HepG2 (cell line): Measurements from ENCODE around the gene COG4. TPM values are rescaled to one million over a fixed set of nuclear protein-coding genes. Genes with fewer than 3 reads are reported as not detected.

Experiments
- KLF11 ChIP-seq: IDR thresholded peaks from 2 replicates; pipeline ENCODE4 v1.6.1; 2016; ENCODE audit warnings: missing compliant biosample characterization
- KLF9 ChIP-seq: IDR thresholded peaks from 2 replicates; pipeline ENCODE4 v1.6.1; 2016; ENCODE audit warnings: low read depth
- MAFF ChIP-seq: IDR thresholded peaks from 2 replicates; pipeline ENCODE4 v1.6.1; 2011; ENCODE audit warnings: low read depth, low read length, improper control_type of control experiment
- MAZ ChIP-seq, 2 experiments: sonication (generic) in 1 of 2; formaldehyde crosslinking in 1 of 2; IDR thresholded peaks; 2 replicates each; pipeline versions ENCODE4 v1.5.0 to v1.6.1; 2012 to 2020; ENCODE audit warnings: low read depth in 2 of 2, mild to moderate bottlenecking in 2 of 2, borderline replicate concordance in 1 of 2, improper control_type of control experiment in 1 of 2, low read length in 1 of 2, missing genetic modification reagents in 1 of 2, moderate library complexity in 1 of 2
- MIXL1 ChIP-seq: IDR thresholded peaks from 2 replicates; pipeline ENCODE4 v1.6.1; 2016
- POLR2G ChIP-seq: fragments of 200-400 bp; formaldehyde crosslinking; IDR thresholded peaks from 2 replicates; pipeline ENCODE4 v1.6.1; 2018; ENCODE audit warnings: mild to moderate bottlenecking, low read depth, low read length, moderate library complexity
- SRSF4 ChIP-seq: fragments of 200-400 bp; formaldehyde crosslinking; IDR thresholded peaks from one replicate; pipeline ENCODE4 v1.6.1; 2018; ENCODE audit warnings: mild to moderate bottlenecking, low read depth, low read length, moderate library complexity; ENCODE audit not compliant: poor library complexity, severe bottlenecking
- TEAD2 ChIP-seq: sonication (generic); formaldehyde crosslinking; IDR thresholded peaks from 2 replicates; pipeline ENCODE4 v1.9.0; 2021; ENCODE audit warnings: missing genetic modification reagents
- TOE1 ChIP-seq: sonication (generic); formaldehyde crosslinking; IDR thresholded peaks from 2 replicates; pipeline ENCODE4 v1.4.0; 2020; ENCODE audit warnings: mild to moderate bottlenecking, missing genetic modification reagents
- ZNF326 ChIP-seq: sonication (generic); formaldehyde crosslinking; IDR thresholded peaks from 2 replicates; pipeline ENCODE4 v1.4.0; 2020; ENCODE audit warnings: missing genetic modification reagents, borderline replicate concordance
- ZNF83 ChIP-seq: sonication (generic); formaldehyde crosslinking; IDR thresholded peaks from 2 replicates; pipeline ENCODE4 v1.4.0; 2020; ENCODE audit warnings: missing genetic modification reagents, mild to moderate bottlenecking, borderline replicate concordance
- polyA plus RNA-seq, 8 experiments: library from polyadenylated mRNA; depleted of rRNA in 3 of 8; stranded (reverse) in 7 of 8; unstranded in 1 of 8; fragments of >200 nt; fragmentation: Illumina TruSeq in 4 of 8; extraction: Trizol in 4 of 8; gene quantifications; 2 replicates each; pipeline versions ENCODE4 v1.2.1 to v1.2.3, GENCODE V29; 2011 to 2016; ENCODE audit warnings: low read depth in 4 of 8, missing spikeins in 1 of 8, mixed read lengths in 1 of 8; ENCODE audit not compliant: insufficient read depth in 1 of 8
- total RNA-seq, 5 experiments: library from RNA; depleted of rRNA; stranded (reverse); fragments of >200 nt; fragmentation: Illumina TruSeq; extraction: Trizol; gene quantifications; 2 replicates each; pipeline ENCODE4 v1.2.3, GENCODE V29; 2016; ENCODE audit warnings: low read depth in 1 of 5
- TF ChIP-seq, protein P1 (sequence below), 2 experiments: sonication (generic) in 1 of 2; formaldehyde crosslinking in 1 of 2; IDR thresholded peaks; 2 replicates each; pipeline versions ENCODE4 v1.5.1 to v1.6.1; 2011 to 2020; ENCODE audit warnings: borderline replicate concordance in 1 of 2, low read depth in 1 of 2, low read length in 1 of 2, mild to moderate bottlenecking in 1 of 2, missing genetic modification reagents in 1 of 2, moderate library complexity in 1 of 2
- TF ChIP-seq, protein P2 (sequence below): fragments of 450-650 bp; IDR thresholded peaks from 2 replicates; pipeline ENCODE4 v1.6.1; 2017
- TF ChIP-seq, protein P3 (sequence below): sonication (generic); formaldehyde crosslinking; IDR thresholded peaks from 2 replicates; pipeline ENCODE4 v1.5.0; 2020; ENCODE audit warnings: missing genetic modification reagents, mild to moderate bottlenecking, borderline replicate concordance
- TF ChIP-seq, protein P4 (sequence below): sonication (generic); formaldehyde crosslinking; IDR thresholded peaks from 2 replicates; pipeline ENCODE4 v1.4.0; 2020; ENCODE audit warnings: mild to moderate bottlenecking, missing genetic modification reagents

The COG4 gene
- total and polyA plus RNA-seq, 2 of the 13 experiments (the other 11 are each of a cell fraction or from before 2014, with no cell fraction given): 51.1 to 73.8 TPM

DNA sequence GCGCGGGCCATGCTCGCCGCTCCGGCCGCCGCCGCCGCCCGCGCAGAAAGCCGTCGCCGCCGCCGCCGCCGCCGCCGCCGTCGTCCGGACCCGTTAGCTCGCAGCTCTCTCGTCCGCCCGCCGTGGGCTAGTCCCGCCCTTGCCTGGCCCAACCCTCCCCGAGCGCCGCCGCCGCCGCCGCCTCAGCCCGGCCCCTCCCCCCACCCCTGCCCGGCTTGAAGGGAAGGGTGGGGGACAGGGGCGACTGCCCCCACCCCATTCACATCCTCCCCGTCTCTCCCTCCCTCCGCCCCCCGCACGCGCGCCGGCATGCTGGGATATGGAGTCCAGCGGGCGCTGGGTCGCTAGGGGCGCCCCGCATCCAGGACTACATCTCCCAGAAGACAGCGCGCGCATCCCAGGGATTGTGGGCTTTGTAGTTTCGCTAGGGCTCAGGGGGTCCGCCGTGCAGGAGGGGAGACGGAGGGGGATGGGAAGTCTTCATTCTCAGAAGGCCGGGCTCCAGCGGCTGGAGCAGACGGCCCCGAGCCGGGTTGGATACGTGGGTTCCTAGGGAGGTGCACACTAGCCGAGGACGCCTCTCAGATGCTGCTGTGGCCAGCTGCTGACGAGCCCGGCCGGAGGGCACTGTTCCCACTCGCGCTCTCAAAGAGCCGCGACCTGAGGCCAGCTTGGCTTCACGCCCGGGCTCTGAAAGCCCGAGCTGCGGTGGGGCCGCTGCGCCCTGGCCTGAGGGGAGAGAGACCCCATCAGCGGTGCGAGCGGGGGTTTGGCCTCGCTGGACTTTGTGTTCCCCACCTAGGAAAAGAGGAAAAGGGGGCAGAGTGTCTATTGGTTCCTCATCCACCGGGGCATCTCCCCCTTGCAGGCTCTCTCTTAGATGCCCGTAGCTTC, 84.1 kb downstream of the COG4 start, which contains the start of gene ST3GAL2 (continued):
- TF ChIP-seq TEAD2 (no peak), KLF11 (CRISPR knock-in tag) (no peak), TOE1 (CRISPR knock-in tag) (0 out of 2 replicates have a peak, but pooled peaks have one; percentile 73), KLF9 (peak; percentile 42; the same call in 1 of the 2 replicates), SRSF4 (no peak), MAFF (no peak), POLR2G (peak; percentile 67), ZNF83 (CRISPR knock-in tag) (peak; percentile 35; the same call in 1 of the 2 replicates), MIXL1 (peak; percentile 74), MAZ (IDR thresholded peaks at IDR 0.05; ENCODE audit: borderline replicate concordance, low read depth, low read length) (peak; percentile 100), MAZ (CRISPR knock-in tag; IDR thresholded peaks at IDR 0.05; ENCODE audit: low read depth) (peak; percentile 100), ZNF326 (CRISPR knock-in tag) (no peak)
- TF ChIP-seq, protein P1, sequence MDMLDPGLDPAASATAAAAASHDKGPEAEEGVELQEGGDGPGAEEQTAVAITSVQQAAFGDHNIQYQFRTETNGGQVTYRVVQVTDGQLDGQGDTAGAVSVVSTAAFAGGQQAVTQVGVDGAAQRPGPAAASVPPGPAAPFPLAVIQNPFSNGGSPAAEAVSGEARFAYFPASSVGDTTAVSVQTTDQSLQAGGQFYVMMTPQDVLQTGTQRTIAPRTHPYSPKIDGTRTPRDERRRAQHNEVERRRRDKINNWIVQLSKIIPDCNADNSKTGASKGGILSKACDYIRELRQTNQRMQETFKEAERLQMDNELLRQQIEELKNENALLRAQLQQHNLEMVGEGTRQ (IDR thresholded peaks at IDR 0.05; ENCODE audit: low read depth, low read length): no peak
- TF ChIP-seq, protein P1 (CRISPR knock-in tag; IDR thresholded peaks at IDR 0.05; ENCODE audit: borderline replicate concordance): no peak
- TF ChIP-seq, protein P2, sequence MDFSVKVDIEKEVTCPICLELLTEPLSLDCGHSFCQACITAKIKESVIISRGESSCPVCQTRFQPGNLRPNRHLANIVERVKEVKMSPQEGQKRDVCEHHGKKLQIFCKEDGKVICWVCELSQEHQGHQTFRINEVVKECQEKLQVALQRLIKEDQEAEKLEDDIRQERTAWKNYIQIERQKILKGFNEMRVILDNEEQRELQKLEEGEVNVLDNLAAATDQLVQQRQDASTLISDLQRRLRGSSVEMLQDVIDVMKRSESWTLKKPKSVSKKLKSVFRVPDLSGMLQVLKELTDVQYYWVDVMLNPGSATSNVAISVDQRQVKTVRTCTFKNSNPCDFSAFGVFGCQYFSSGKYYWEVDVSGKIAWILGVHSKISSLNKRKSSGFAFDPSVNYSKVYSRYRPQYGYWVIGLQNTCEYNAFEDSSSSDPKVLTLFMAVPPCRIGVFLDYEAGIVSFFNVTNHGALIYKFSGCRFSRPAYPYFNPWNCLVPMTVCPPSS: no peak
- TF ChIP-seq, protein P3, sequence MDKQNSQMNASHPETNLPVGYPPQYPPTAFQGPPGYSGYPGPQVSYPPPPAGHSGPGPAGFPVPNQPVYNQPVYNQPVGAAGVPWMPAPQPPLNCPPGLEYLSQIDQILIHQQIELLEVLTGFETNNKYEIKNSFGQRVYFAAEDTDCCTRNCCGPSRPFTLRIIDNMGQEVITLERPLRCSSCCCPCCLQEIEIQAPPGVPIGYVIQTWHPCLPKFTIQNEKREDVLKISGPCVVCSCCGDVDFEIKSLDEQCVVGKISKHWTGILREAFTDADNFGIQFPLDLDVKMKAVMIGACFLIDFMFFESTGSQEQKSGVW (CRISPR knock-in tag): no peak
- TF ChIP-seq, protein P4, sequence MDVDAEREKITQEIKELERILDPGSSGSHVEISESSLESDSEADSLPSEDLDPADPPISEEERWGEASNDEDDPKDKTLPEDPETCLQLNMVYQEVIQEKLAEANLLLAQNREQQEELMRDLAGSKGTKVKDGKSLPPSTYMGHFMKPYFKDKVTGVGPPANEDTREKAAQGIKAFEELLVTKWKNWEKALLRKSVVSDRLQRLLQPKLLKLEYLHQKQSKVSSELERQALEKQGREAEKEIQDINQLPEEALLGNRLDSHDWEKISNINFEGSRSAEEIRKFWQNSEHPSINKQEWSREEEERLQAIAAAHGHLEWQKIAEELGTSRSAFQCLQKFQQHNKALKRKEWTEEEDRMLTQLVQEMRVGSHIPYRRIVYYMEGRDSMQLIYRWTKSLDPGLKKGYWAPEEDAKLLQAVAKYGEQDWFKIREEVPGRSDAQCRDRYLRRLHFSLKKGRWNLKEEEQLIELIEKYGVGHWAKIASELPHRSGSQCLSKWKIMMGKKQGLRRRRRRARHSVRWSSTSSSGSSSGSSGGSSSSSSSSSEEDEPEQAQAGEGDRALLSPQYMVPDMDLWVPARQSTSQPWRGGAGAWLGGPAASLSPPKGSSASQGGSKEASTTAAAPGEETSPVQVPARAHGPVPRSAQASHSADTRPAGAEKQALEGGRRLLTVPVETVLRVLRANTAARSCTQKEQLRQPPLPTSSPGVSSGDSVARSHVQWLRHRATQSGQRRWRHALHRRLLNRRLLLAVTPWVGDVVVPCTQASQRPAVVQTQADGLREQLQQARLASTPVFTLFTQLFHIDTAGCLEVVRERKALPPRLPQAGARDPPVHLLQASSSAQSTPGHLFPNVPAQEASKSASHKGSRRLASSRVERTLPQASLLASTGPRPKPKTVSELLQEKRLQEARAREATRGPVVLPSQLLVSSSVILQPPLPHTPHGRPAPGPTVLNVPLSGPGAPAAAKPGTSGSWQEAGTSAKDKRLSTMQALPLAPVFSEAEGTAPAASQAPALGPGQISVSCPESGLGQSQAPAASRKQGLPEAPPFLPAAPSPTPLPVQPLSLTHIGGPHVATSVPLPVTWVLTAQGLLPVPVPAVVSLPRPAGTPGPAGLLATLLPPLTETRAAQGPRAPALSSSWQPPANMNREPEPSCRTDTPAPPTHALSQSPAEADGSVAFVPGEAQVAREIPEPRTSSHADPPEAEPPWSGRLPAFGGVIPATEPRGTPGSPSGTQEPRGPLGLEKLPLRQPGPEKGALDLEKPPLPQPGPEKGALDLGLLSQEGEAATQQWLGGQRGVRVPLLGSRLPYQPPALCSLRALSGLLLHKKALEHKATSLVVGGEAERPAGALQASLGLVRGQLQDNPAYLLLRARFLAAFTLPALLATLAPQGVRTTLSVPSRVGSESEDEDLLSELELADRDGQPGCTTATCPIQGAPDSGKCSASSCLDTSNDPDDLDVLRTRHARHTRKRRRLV (CRISPR knock-in tag): peak; percentile 78; the same call in 1 of the 2 replicates
